Karpas-422 (cell line): ENCODE measurements around the gene CHRNA10. TPM values are rescaled to one million over a fixed set of nuclear protein-coding genes. Genes with fewer than 3 reads are reported as not detected.

ENCODE experiments used
- DNase-seq: peaks from one replicate; pipeline ENCODE4 v3.0.0-alpha.2; 2015
- H2AFZ ChIP-seq: fragments of 200-600 bp; sonication (generic); 2 replicates; pipeline ENCODE4 v1.6.1; 2014; ENCODE audit warnings: antibody characterized with exemption, low read length, mixed read lengths
- H3K27ac ChIP-seq: fragments of 200-600 bp; sonication (generic); 2 replicates; pipeline ENCODE4 v1.5.1; 2014; ENCODE audit warnings: mild to moderate bottlenecking, low read length, moderate library complexity
- H3K27me3 ChIP-seq: fragments of 200-600 bp; sonication (generic); 2 replicates; pipeline ENCODE4 v1.6.1; 2014; ENCODE audit warnings: low read length, mixed read lengths
- H3K36me3 ChIP-seq: fragments of 200-600 bp; sonication (generic); 2 replicates; pipeline ENCODE4 v1.6.1; 2014; ENCODE audit warnings: low read length, mixed read lengths; ENCODE audit not compliant: insufficient read depth
- H3K4me1 ChIP-seq: fragments of 200-600 bp; sonication (generic); 2 replicates; pipeline ENCODE4 v1.6.1; 2014; ENCODE audit warnings: mild to moderate bottlenecking, low read length, mixed read lengths
- H3K4me2 ChIP-seq: fragments of 200-600 bp; sonication (generic); 2 replicates; pipeline ENCODE4 v1.6.1; 2014; ENCODE audit warnings: low read length, low read depth, mild to moderate bottlenecking; ENCODE audit not compliant: poor library complexity, severe bottlenecking
- H3K4me3 ChIP-seq: fragments of 200-600 bp; sonication (generic); 2 replicates; pipeline ENCODE4 v1.5.1; 2014; ENCODE audit warnings: mild to moderate bottlenecking, antibody characterized with exemption, low read length, mixed read lengths
- H3K79me2 ChIP-seq: fragments of 200-600 bp; sonication (generic); 2 replicates; pipeline ENCODE4 v1.6.1; 2014; ENCODE audit warnings: mild to moderate bottlenecking, low read length, mixed read lengths
- H3K9ac ChIP-seq: fragments of 200-600 bp; sonication (generic); 2 replicates; pipeline ENCODE4 v1.6.0; 2014; ENCODE audit warnings: low read length
- H3K9me2 ChIP-seq: fragments of 200-600 bp; sonication (generic), shearing (Covaris generic); replicated peaks from 2 replicates; pipeline ENCODE4 v1.6.0; 2014; ENCODE audit warnings: mild to moderate bottlenecking, low read length, moderate library complexity; ENCODE audit not compliant: insufficient read depth
- H3K9me3 ChIP-seq: fragments of 300-700, 200-600 bp; sonication (generic); 2 replicates; pipeline ENCODE4 v1.6.1; 2014; ENCODE audit warnings: low read length, mixed read lengths
- H4K20me1 ChIP-seq: fragments of 200-600 bp; sonication (generic); 2 replicates; pipeline ENCODE4 v1.6.1; 2014; ENCODE audit warnings: mild to moderate bottlenecking, antibody characterized with exemption, low read length, low read depth; ENCODE audit not compliant: insufficient read depth
- small RNA-seq: library from RNA; depleted of rRNA; stranded (forward); fragments of <200 nt; gene quantifications from one replicate; pipeline ENCODE3, GENCODE V24; 2014
- total RNA-seq: library from RNA; depleted of rRNA; stranded (reverse); fragments of >200 nt; shearing (Covaris generic); gene quantifications from 2 replicates; pipeline ENCODE4 v1.2.3, GENCODE V29; 2014; ENCODE audit warnings: low replicate concordance; rRNA removed

CHRNA10 gene
- total RNA-seq, 1 experiment from 2014 or later: 1.7 TPM

DNA sequence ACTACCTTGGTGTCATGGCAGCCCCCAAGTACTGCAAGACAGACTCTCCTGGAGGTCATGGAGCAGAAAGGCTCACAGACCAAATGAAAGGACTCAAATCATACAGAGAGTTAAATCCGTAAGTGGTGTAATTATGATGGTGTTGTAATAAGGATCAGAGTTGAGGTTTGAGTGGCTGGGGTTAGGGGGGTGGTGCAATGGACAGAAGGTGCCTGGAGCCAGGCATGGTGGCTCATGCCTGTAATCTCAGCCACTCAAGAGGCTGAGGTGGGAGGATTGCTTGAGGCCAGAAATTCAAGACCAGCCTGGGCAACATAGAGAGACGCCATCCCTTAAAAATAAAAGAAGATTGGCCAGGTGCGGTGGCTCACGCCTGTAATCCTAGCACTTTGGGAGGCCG lies 48.1 kb downstream of the CHRNA10 start:
- no peaks in the 10 kb centered on the region for H3K4me1 ChIP-seq
- no peak overlapping the region for H3K4me2 ChIP-seq
- H3K9me2 ChIP-seq: no peaks in the 10 kb centered on the region
- H3K27ac ChIP-seq: no peak overlapping the region
- no peak overlapping the region for H3K4me3 ChIP-seq
- no peaks in the 10 kb centered on the region for H3K9me3 ChIP-seq
- no peaks in the 10 kb centered on the region for H3K36me3 ChIP-seq
- no peak overlapping the region for H3K9ac ChIP-seq
- no peaks in the 10 kb centered on the region for H4K20me1 ChIP-seq
- no peak for DNase-seq
- H3K27me3 ChIP-seq: no peaks in the 10 kb centered on the region
- no peaks in the 10 kb centered on the region for H3K79me2 ChIP-seq
- no peak overlapping the region for H2AFZ ChIP-seq

DNA sequence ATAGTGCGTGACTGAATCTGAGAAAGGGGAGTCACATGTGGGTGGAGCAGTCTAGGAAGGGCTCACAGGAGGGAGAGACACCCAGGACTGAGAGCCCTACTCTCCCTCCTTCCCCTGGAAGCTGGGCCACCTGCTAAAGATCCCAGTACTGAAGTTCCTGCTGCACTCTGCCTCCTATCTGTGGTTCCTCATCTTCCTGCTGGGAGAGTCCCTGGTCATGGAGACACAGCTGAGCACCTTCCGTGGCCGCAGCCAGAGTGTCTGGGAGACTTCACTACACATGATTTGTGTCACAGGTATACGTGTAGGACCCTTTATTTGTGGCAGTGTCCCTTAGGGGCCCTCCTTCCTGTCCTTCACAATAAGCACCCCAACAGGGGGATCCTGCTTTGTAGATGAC lies 48.7 kb downstream of the CHRNA10 start:
- no peak overlapping the region for H2AFZ ChIP-seq
- H3K9ac ChIP-seq: no peak overlapping the region
- no peaks in the 10 kb centered on the region for H3K9me2 ChIP-seq
- H3K27me3 ChIP-seq: no peaks in the 10 kb centered on the region
- peak; percentile 35 for DNase-seq
- H3K9me3 ChIP-seq: no peaks in the 10 kb centered on the region
- H3K4me3 ChIP-seq: no peak overlapping the region
- H3K27ac ChIP-seq: no peak overlapping the region
- H3K4me2 ChIP-seq: no peak overlapping the region
- no peaks in the 10 kb centered on the region for H4K20me1 ChIP-seq
- no peaks in the 10 kb centered on the region for H3K4me1 ChIP-seq
- no peaks in the 10 kb centered on the region for H3K36me3 ChIP-seq
- H3K79me2 ChIP-seq: no peaks in the 10 kb centered on the region

DNA sequence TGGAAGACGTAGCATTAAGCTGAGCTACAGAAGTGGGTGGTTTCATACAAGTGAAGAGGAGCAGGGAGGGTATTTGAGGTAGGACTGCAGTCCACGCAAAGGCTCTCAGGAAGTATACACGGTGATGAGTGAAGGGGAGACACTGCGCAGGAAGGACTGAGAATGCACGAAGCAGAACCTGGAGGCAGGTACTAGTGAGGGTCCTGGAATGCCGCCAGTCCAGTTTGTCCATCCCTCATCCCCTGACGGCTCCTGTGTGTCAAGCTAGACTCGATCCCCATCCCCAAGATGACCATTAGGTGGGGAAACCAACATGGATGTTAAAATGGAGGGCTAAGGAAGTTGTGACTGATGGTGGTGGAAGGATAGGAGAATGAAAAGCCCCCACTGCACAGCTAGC lies 53.2 kb downstream of the CHRNA10 start:
- Histone ChIP-seq H3K4me2 (no peak overlapping the region), H3K4me3 (no peak overlapping the region), H3K9ac (no peak overlapping the region), H3K79me2 (no peaks in the 10 kb centered on the region), H3K4me1 (no peaks in the 10 kb centered on the region), H3K27ac (no peak overlapping the region), H4K20me1 (no peaks in the 10 kb centered on the region), H3K9me3 (no peaks in the 10 kb centered on the region), H3K9me2 (no peaks in the 10 kb centered on the region), H3K36me3 (no peaks in the 10 kb centered on the region), H2AFZ (no peak overlapping the region), H3K27me3 (no peaks in the 10 kb centered on the region)
- DNase-seq: peak; percentile 34

DNA sequence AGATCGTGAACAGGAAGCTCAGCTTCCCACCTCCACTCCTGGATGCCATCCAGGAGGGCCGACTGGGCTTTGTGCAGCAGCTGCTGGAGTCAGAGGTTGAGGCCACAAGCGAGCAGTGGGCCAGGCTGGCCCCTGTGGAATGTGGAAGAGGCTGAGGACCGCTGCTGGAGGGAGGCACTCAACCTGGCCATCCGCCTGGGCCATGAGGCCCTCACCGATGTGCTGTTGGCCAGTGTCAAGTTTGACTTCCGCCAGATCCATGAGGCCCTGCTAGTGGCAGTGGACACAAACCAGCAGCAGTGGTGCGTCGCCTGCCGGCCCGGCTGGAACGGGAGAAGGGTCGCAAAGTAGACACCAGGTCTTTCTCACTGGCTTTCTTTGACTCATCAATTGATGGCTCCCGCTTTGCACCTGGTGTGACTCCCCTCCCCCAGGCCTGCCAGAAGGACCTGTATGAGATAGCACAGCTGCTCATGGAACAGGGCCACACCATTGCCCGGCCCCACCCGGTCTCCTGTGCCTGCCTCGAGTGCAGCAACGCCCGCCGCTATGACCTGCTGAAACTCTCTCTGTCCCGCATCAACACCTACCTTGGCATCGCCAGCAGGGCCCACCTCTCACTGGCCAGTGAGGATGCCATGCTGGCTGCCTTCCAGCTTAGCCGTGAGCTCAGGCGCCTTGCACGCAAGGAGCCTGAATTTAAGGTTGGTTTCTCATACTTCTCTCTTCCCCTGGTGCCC lies 54.3 kb downstream of the CHRNA10 start:
- no peak overlapping the region for H3K4me3 ChIP-seq
- H3K4me2 ChIP-seq: no peak overlapping the region
- H3K36me3 ChIP-seq: no peaks in the 10 kb centered on the region
- no peaks in the 10 kb centered on the region for H3K9me2 ChIP-seq
- no peak overlapping the region for H3K9ac ChIP-seq
- no peaks in the 10 kb centered on the region for H3K79me2 ChIP-seq
- H4K20me1 ChIP-seq: no peaks in the 10 kb centered on the region
- peak; percentile 36 for DNase-seq
- no peaks in the 10 kb centered on the region for H3K4me1 ChIP-seq
- no peak overlapping the region for H2AFZ ChIP-seq
- no peaks in the 10 kb centered on the region for H3K9me3 ChIP-seq
- H3K27ac ChIP-seq: no peak overlapping the region
- no peaks in the 10 kb centered on the region for H3K27me3 ChIP-seq

DNA sequence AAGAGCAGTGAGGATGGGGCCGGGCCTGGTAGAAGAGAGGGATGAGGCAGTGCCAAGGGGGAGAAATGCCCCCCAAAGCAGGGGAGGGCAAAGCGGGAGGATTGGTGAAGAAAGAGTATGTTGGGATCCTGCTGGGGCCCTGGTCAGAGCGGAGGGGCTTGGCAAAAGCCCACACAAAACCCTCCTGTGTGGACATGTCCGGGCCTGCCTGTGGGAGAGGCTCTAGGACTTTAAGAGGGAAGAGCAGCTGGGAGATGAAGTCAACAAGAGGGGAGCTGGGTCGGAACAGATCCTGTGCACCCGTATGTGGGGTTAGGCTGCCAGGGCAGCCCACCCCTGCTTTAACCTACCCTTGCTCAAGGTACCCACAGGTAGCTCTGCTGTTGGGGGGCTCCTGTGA lies 55.2 kb downstream of the CHRNA10 start:
- no peaks in the 10 kb centered on the region for H3K9me2 ChIP-seq
- DNase-seq: no peak
- no peak overlapping the region for H3K4me2 ChIP-seq
- no peaks in the 10 kb centered on the region for H3K4me1 ChIP-seq
- no peak overlapping the region for H2AFZ ChIP-seq
- H4K20me1 ChIP-seq: no peaks in the 10 kb centered on the region
- H3K9me3 ChIP-seq: no peaks in the 10 kb centered on the region
- no peaks in the 10 kb centered on the region for H3K79me2 ChIP-seq
- H3K36me3 ChIP-seq: no peaks in the 10 kb centered on the region
- H3K27me3 ChIP-seq: no peaks in the 10 kb centered on the region
- H3K27ac ChIP-seq: no peak overlapping the region
- H3K9ac ChIP-seq: no peak overlapping the region
- H3K4me3 ChIP-seq: no peak overlapping the region

Small RNA genes within 50 kb of the gene (small RNA-seq; reads per million reads assigned to genes)
- gene RF00019: not detected
- not detected for gene RNU6-1143P

Other genes with a start within 250 kb of the CHRNA10 start
- not detected in 2 replicates for gene ART5, start 29.4 kb downstream of the CHRNA10 start, total RNA-seq
- gene ART1, start 26.3 kb downstream of the CHRNA10 start, total RNA-seq: not detected in 2 replicates
- gene NUP98, start 126.2 kb upstream of the CHRNA10 start, total RNA-seq: 123 and 124 TPM in 2 replicates
- gene PGAP2, start 137.2 kb upstream of the CHRNA10 start, total RNA-seq: 27.0 and 43.2 TPM in 2 replicates
- gene RHOG, start 169.6 kb upstream of the CHRNA10 start, total RNA-seq: 54.6 and 68.5 TPM in 2 replicates
- gene STIM1, start 184.3 kb upstream of the CHRNA10 start, total RNA-seq: 9.0 and 17.0 TPM in 2 replicates